Large intestine (tissue), 12 donors: ENCODE results near the gene PM20D1. TPM values are rescaled to one million over a fixed set of nuclear protein-coding genes. Genes with fewer than 3 reads are reported as not detected.
"Not testable (repeated sequence)": the region's sequence is repeated elsewhere in the genome, so short reads cannot be mapped to it uniquely, and the experiment has no call there.

Source experiments
- DNase-seq, 2 donors: peaks; one replicate each; pipeline versions ENCODE4 v3.0.0 to v3.0.0-alpha.2; 2013
- H3K27ac ChIP-seq: one replicate; pipeline ENCODE4 v1.5.1; 2013; ENCODE audit warnings: low read length
- H3K27me3 ChIP-seq: 2 replicates; pipeline ENCODE4 v1.6.1; 2013; ENCODE audit warnings: low read length; ENCODE audit not compliant: control insufficient read depth, insufficient read depth
- H3K36me3 ChIP-seq: 2 replicates; pipeline ENCODE4 v1.6.1; 2013; ENCODE audit warnings: low read length; ENCODE audit not compliant: control insufficient read depth, insufficient read depth
- H3K4me1 ChIP-seq: one replicate; pipeline ENCODE4 v1.6.1; 2013; ENCODE audit warnings: low read length; ENCODE audit not compliant: control insufficient read depth, insufficient read depth
- H3K4me3 ChIP-seq: one replicate; pipeline ENCODE4 v1.5.1; 2013; ENCODE audit warnings: low read length
- H3K9me3 ChIP-seq: one replicate; pipeline ENCODE4 v1.6.1; 2013; ENCODE audit warnings: mild to moderate bottlenecking, low read depth, low read length, moderate library complexity; ENCODE audit not compliant: control insufficient read depth
- WGBS: methylation state at CpG from one replicate; pipeline ENCODE4 v1.1.5; 2013; ENCODE audit warnings: low lambda C conversion rate; ENCODE audit not compliant: insufficient coverage; 5-methylcytosine and 5-hydroxymethylcytosine counted together
- long read RNA-seq, 11 donors: transcript quantifications; one replicate each; lab custom pipeline, GENCODE V29; 2026
- polyA plus RNA-seq: library from polyadenylated mRNA; unstranded; fragments of 120-200 nt; gene quantifications from one replicate; pipeline ENCODE4 v1.2.1, GENCODE V29; 2013

PM20D1 gene
- 1.1 TPM for polyA plus RNA-seq
- long read RNA-seq, donor 1 = 0 reads
- long read RNA-seq, donor 2 = 0 reads
- long read RNA-seq, donor 3 = 0 reads
- long read RNA-seq, donor 4 = 0 reads
- long read RNA-seq, donor 5 = 0 reads
- long read RNA-seq, donor 6, partial matches to known transcripts = 0 of 1 reads
- long read RNA-seq, donor 6, other reads (novel, unspliced or antisense) = 0 of 1 reads
- long read RNA-seq, donor 7 = 0 reads
- long read RNA-seq, donor 8 = 0 reads
- long read RNA-seq, donor 9 = 0 reads
- long read RNA-seq, donor 10 = 0 reads
- long read RNA-seq, donor 11 = 0 reads

- peak; percentile 57 to 80 for DNase-seq
- H3K9me3 ChIP-seq = peaks cover 4% of the 10 kb centered on the region
- peaks cover 7% of the 10 kb centered on the region for H3K4me1 ChIP-seq
- no peaks in the 10 kb centered on the region for H3K36me3 ChIP-seq
- no peak within 1 kb of the TSS for H3K27ac ChIP-seq
- no CpG with 5 or more reads among the region's 39 CpGs for WGBS
- H3K4me3 ChIP-seq = peak within 1 kb of the TSS; percentile 35
- H3K27me3 ChIP-seq = peaks cover 17% of the 10 kb centered on the region
Measured at GRCh38 chr1:205849619-205850355, at the start of gene PM20D1. TSS of gene PM20D1 (minus strand) at chr1:205850132. CDS start at chr1:205850072, 60 bp downstream.

- Histone ChIP-seq H3K4me3 (no peak overlapping the region), H3K4me1 (no peaks in the 10 kb centered on the region), H3K36me3 (no peaks in the 10 kb centered on the region), H3K27me3 (peaks cover 2% of the 10 kb centered on the region), H3K27ac (no peak overlapping the region), H3K9me3 (peaks cover 4% of the 10 kb centered on the region)
- DNase-seq = no peak
- 71% methylated on average over 1 of the region's 1 CpG for WGBS
Measured at GRCh38 chr1:205896351-205896750, 46.4 kb upstream of the PM20D1 start.

- not testable (repeated sequence) for H3K27me3 ChIP-seq, DNase-seq
- WGBS = no CpG with 5 or more reads among the region's 3 CpGs
Measured at GRCh38 chr1:205894119-205894518, 44.2 kb upstream of the PM20D1 start.

GRCh38 chr1:205892175-205892574 is 42.2 kb upstream of the PM20D1 start:
- not testable (repeated sequence) for DNase-seq, H3K9me3 ChIP-seq, H3K4me1 ChIP-seq, H3K27ac ChIP-seq, H3K27me3 ChIP-seq, H3K4me3 ChIP-seq, H3K36me3 ChIP-seq
- 80% methylated on average over 1 of the region's 2 CpGs for WGBS

More at GRCh38 chr1:205894119-205894518, 44.2 kb upstream of the PM20D1 start:
- H3K4me3 ChIP-seq, H3K9me3 ChIP-seq, H3K36me3 ChIP-seq, H3K4me1 ChIP-seq, H3K27ac ChIP-seq: not testable (repeated sequence)

- not testable (repeated sequence) for H3K9me3 ChIP-seq, H3K27me3 ChIP-seq, H3K36me3 ChIP-seq, H3K27ac ChIP-seq, DNase-seq, H3K4me3 ChIP-seq, H3K4me1 ChIP-seq
- no CpG with 5 or more reads among the region's 2 CpGs for WGBS
Measured at GRCh38 chr1:205891481-205891880, 41.5 kb upstream of the PM20D1 start.

GRCh38 chr1:205890631-205891030 is 40.7 kb upstream of the PM20D1 start:
- H3K4me1 ChIP-seq, H3K27ac ChIP-seq, H3K36me3 ChIP-seq, H3K9me3 ChIP-seq, H3K27me3 ChIP-seq, H3K4me3 ChIP-seq, DNase-seq: not testable (repeated sequence)
- WGBS = no CpG with 5 or more reads among the region's 3 CpGs

- H3K27ac ChIP-seq, H3K27me3 ChIP-seq, H3K4me1 ChIP-seq, DNase-seq, H3K4me3 ChIP-seq, H3K36me3 ChIP-seq, H3K9me3 ChIP-seq: not testable (repeated sequence)
- WGBS = no CpG with 5 or more reads among the region's 3 CpGs
Measured at GRCh38 chr1:205889706-205890105, 39.8 kb upstream of the PM20D1 start.

GRCh38 chr1:205889006-205889405 is 39.1 kb upstream of the PM20D1 start:
- H3K36me3 ChIP-seq, H3K9me3 ChIP-seq, H3K4me3 ChIP-seq, H3K27me3 ChIP-seq, H3K4me1 ChIP-seq, H3K27ac ChIP-seq, DNase-seq: not testable (repeated sequence)
- WGBS = 83% methylated on average over 3 of the region's 4 CpGs

GRCh38 chr1:205883792-205884191 is 33.9 kb upstream of the PM20D1 start:
- H3K27me3 ChIP-seq = peaks cover 4% of the 10 kb centered on the region
- no peaks in the 10 kb centered on the region for H3K4me1 ChIP-seq
- H3K27ac ChIP-seq = no peak overlapping the region
- no peaks in the 10 kb centered on the region for H3K36me3 ChIP-seq
- H3K9me3 ChIP-seq = no peaks in the 10 kb centered on the region
- no peak overlapping the region for H3K4me3 ChIP-seq
- DNase-seq = no peak

- no peaks in the 10 kb centered on the region for H3K9me3 ChIP-seq
- H3K4me3 ChIP-seq = no peak overlapping the region
- peaks cover 4% of the 10 kb centered on the region for H3K27me3 ChIP-seq
- no peak for DNase-seq
- H3K4me1 ChIP-seq = no peaks in the 10 kb centered on the region
- no peak overlapping the region for H3K27ac ChIP-seq
- H3K36me3 ChIP-seq = no peaks in the 10 kb centered on the region
Measured at GRCh38 chr1:205880923-205881322, 31.0 kb upstream of the PM20D1 start.

GRCh38 chr1:205879974-205880373 is 30.0 kb upstream of the PM20D1 start:
- no peaks in the 10 kb centered on the region for H3K36me3 ChIP-seq
- peaks cover 4% of the 10 kb centered on the region for H3K27me3 ChIP-seq
- H3K9me3 ChIP-seq = no peaks in the 10 kb centered on the region
- H3K27ac ChIP-seq = no peak overlapping the region
- no CpG with 5 or more reads among the region's 1 CpG for WGBS
- DNase-seq = no peak
- no peak overlapping the region for H3K4me3 ChIP-seq
- H3K4me1 ChIP-seq = no peaks in the 10 kb centered on the region
